ENCODE measurements around the gene ZNF586.

GRCh38 chr19:57720878-57721277 lies 48.6 kb upstream of the ZNF586 start:
- TF ChIP-seq CTCF (IDR thresholded peaks at IDR 0.05; ENCODE audit: low read depth, low read length, missing input control) (no peak), GABPA (IDR thresholded peaks at IDR 0.05 in 1 of 2, conservative IDR thresholded peaks at IDR 0.05 in 1 of 2) (no peak), RAD21 (IDR thresholded peaks at IDR 0.05) (no peak), MAX (IDR thresholded peaks at IDR 0.05) (no peak), REST (IDR thresholded peaks at IDR 0.05) (no peak), SP1 (IDR thresholded peaks at IDR 0.05) (no peak), HNF4A (conservative IDR thresholded peaks at IDR 0.05) (no peak), FOXA1 (IDR thresholded peaks at IDR 0.05) (no peak)

Data from liver (tissue), 3 donors.